HG02763 (cell line): ENCODE data around the gene CDC42EP2.

Experiments used
- ATAC-seq: cut with Tn5 transposase; IDR thresholded peaks from one replicate; pipeline ENCODE4 v1.9.1; 2021; ENCODE audit warnings: mild to moderate bottlenecking, moderate library complexity; ENCODE audit not compliant: unreplicated experiment

The CDC42EP2 gene

GRCh38 chr11:65297026-65297672 is 17.5 kb upstream of the CDC42EP2 start:
- ATAC-seq: no peak

GRCh38 chr11:65298131-65298535 is 16.5 kb upstream of the CDC42EP2 start:
- no peak for ATAC-seq

DNA sequence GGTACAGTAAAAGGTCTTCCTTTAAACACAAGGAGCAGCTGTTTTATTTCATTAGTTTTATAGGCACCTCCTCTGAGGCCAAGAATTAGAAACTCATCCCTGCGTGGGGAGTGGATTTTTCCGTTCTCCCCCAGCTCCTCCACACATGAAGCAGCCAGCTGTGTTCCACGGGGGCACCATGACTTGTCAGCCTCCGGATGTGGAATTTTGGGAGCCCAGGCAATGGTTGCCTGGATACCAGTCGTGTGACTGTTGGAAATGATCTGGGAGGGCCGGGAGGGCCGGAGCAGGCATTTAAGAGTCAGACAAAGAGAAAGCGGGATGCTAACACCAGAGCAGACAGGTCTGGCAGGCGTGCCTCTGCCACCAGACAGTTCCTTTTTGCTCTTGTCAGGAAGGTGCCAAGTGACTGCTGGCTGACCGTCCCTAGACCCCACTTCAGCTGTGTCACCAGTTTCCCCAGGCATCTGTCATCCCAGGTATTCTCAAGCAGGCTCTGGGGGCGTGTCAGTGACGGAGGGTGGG is 15.9 kb upstream of the CDC42EP2 start:
- ATAC-seq: no peak

- no peak for ATAC-seq
Measured at GRCh38 chr11:65300621-65301275, 13.9 kb upstream of the CDC42EP2 start.

GRCh38 chr11:65301491-65302329 is 13.0 kb upstream of the CDC42EP2 start:
- ATAC-seq: no peak

GRCh38 chr11:65303555-65303954 is 11.1 kb upstream of the CDC42EP2 start:
- ATAC-seq: no peak

- ATAC-seq: no peak
Measured at GRCh38 chr11:65304110-65304509, 10.6 kb upstream of the CDC42EP2 start.

- no peak for ATAC-seq
Measured at GRCh38 chr11:65304613-65305012, 10.1 kb upstream of the CDC42EP2 start.

- no peak for ATAC-seq
Measured at GRCh38 chr11:65305501-65306268, 9.0 kb upstream of the CDC42EP2 start.

DNA sequence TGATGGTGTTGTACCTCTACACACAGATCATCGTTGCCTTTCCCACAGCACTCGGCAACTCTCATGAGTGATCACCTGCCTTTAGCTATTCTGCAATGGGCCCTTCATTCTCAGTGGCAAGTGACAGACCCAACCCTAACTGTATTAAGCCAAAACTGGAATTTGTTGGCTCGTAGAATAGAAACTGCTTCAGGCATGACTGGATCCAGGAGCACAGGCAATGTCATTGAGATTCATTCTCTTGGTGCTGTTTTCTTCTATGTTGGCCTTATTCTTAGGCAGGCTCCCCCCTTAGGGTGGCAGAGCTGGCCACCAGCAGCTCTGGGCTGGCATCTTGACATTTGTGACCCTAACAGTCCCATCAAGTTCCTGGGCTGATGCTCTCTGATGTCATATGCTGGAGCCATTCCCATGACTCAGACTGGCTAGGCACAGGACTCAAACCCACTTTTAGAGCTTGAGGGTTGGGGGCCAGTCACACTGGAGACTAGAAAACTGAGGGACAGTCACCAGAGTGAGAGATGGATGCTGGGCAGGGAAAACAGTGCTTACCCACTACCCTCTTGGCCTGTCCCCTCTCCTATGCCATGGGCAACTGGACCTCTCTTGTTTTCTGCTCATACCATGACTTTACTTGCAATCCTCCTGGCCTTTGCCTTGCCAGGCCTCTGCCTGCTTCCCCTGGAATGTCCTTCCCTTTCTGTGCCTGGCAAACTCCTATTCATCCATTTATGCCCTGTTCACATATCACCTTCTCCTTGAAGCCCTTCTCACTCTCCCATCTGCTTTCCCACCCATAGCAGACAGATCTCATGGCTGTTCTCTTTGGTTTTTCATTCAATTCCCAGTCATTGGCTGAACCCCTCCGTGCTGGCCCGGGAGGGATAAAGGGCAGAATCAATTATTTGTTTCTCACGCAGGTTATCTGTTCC is 7.1 kb upstream of the CDC42EP2 start:
- no peak for ATAC-seq

- ATAC-seq: no peak
Measured at GRCh38 chr11:65308281-65308891, 6.3 kb upstream of the CDC42EP2 start.

DNA sequence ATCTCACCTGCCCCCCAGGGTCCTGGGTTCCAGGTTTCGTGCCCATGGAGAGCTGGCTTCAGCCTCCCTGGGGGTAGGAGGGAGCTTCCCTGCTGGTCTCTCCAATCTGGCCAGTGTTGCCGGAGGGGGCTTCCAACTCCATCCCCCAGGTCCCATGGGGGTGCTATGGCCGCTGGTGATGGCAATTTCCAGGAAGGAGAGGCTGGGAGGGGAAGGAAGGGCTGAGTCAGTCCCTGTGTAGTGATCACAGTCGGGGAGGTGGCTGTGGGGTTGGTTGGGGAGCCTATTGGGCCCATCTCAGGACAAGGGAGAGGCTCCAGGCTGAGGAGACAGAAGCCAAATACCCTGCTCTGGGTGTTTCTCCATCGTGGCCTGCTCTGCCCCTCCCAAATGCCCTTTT is 5.7 kb upstream of the CDC42EP2 start:
- no peak for ATAC-seq

DNA sequence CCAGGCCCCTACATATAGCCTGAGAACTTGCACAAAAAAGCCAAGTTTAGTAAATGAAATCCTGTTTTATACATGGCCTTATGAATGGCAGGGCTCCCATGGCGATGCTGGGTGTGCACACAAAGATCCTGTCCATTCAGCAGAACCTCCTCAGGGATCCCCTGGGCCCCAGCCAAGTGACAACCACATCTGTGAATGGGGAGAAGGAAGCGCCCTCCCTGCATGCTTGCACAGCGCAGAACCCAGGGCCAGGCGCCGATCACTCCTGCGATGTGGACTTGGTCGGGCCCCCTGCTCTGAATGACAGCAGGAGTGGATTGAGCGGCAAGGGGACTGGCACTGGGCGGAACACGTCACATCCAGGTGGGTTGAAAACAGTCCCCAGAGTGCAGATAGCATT is 4.5 kb upstream of the CDC42EP2 start:
- ATAC-seq: no peak

- no peak for ATAC-seq
Measured at GRCh38 chr11:65310736-65311135, 3.9 kb upstream of the CDC42EP2 start.

- no peak for ATAC-seq
Measured at GRCh38 chr11:65311170-65311678, 3.4 kb upstream of the CDC42EP2 start.

GRCh38 chr11:65315204-65315865 is 669 bp downstream of the CDC42EP2 start:
- ATAC-seq: no peak

DNA sequence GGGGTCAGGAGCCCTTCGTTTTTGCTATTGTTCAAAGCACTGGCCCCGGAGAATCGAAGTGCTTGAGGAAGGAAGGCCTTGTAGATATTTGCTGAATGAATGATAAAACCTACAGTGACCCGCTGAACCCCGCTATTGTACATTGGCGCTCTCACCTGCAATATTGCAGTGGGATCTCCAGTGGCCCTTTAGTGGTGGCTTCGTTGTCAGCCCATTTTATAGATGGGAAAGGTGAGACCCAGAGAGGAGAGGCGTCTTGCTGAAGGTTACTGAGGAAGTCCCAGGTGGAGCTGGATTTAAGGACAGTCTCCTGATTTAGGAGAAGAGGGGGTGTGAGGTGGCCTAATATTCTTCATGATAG is 1.2 kb downstream of the CDC42EP2 start:
- ATAC-seq: no peak

- ATAC-seq: no peak
Measured at GRCh38 chr11:65316227-65317024, 1.8 kb downstream of the CDC42EP2 start.
